ENCODE data around the gene KLHL18. TPM values are rescaled to one million over a fixed set of nuclear protein-coding genes. Genes with fewer than 3 reads are reported as not detected.
A peak's percentile ranks its signal among the peaks of the same experiment; 100 is the strongest.

The KLHL18 gene
- total RNA-seq, 1 experiment from 2014 or later: 28.6 TPM

DNA sequence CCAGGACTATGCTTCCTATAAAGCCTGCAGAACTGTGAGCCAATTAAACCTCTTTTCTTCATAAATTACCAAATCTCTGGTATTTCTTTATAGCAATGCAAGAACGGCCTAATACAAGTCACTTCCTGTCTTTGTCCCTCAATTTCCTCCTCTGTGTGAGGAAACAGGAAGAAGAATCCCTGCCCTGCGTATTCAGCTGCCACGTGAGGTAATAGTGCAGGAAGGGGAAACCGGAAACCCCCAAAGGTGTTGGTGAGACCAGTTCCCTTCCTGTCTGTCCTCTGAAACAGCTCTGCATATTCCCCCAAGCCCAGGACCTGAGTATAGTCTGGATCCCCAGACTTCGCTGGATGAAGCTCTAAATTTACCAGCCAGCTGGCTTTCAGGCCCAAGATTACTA lies 80.0 kb downstream of the KLHL18 start:
- ChIA-PET CTCF (no interaction called here), POLR2A (ENCODE audit: unreplicated experiment) (no interaction called here)
- H3K27me3 ChIP-seq (ENCODE audit: low read length): no peaks in the 10 kb centered on the region
- H3K9ac ChIP-seq (ENCODE audit: low read length): no peak overlapping the region
- no peak for TF ChIP-seq EZH2 (IDR thresholded peaks at IDR 0.05; ENCODE audit: low read length, unreplicated experiment)
- no peak for TF ChIP-seq CTCF (conservative IDR thresholded peaks at IDR 0.05; ENCODE audit: low read depth, low read length)
- TF ChIP-seq EZH2phosphoT487 (IDR thresholded peaks at IDR 0.05; ENCODE audit: borderline replicate concordance, low read length): no peak
- H3K4me1 ChIP-seq (ENCODE audit: insufficient read depth, low read length): peaks cover 11% of the 10 kb centered on the region; the same call in 1 of the 2 replicates
- no peak overlapping the region for H3K4me2 ChIP-seq (ENCODE audit: low read length)
- H3F3A ChIP-seq (ENCODE audit: low read length, unreplicated experiment): peaks cover 7% of the 10 kb centered on the region
- no peak overlapping the region for H3K4me3 ChIP-seq (ENCODE audit: low read length)
- peaks cover 5% of the 10 kb centered on the region; the same call in 1 of the 2 replicates for H3K36me3 ChIP-seq (ENCODE audit: low read depth, low read length)
- no peak for DNase-seq
- ATAC-seq: no peak
- H3K79me2 ChIP-seq (ENCODE audit: low read length): no peaks in the 10 kb centered on the region
- H2AFZ ChIP-seq (ENCODE audit: low read length): no peak overlapping the region
- BruUV-seq (replicated peaks): no TSS peak
- intact Hi-C loops (cut with micrococcal nuclease): no loop called here
- H3K27ac ChIP-seq (ENCODE audit: low read length): no peak overlapping the region
- no peaks in the 10 kb centered on the region for H4K20me1 ChIP-seq (ENCODE audit: low read length)
- H3K9me3 ChIP-seq (ENCODE audit: low read length): peaks cover 22% of the 10 kb centered on the region
- H3K9me2 ChIP-seq (replicated peaks; ENCODE audit: low read length): no peaks in the 10 kb centered on the region

GRCh38 chr3:47365213-47366153 lies 82.7 kb downstream of the KLHL18 start:
- Histone ChIP-seq H3K4me3 (ENCODE audit: low read length) (no peak overlapping the region), H3K9me3 (ENCODE audit: low read length) (no peaks in the 10 kb centered on the region), H3K9me2 (replicated peaks; ENCODE audit: low read length) (no peaks in the 10 kb centered on the region), H3K4me1 (ENCODE audit: insufficient read depth, low read length) (peaks cover 11% of the 10 kb centered on the region; the same call in 1 of the 2 replicates), H3K36me3 (ENCODE audit: low read depth, low read length) (no peaks in the 10 kb centered on the region), H3K4me2 (ENCODE audit: low read length) (peak overlapping the region; percentile 25), H3K9ac (ENCODE audit: low read length) (no peak overlapping the region), H3K79me2 (ENCODE audit: low read length) (no peaks in the 10 kb centered on the region), H4K20me1 (ENCODE audit: low read length) (no peaks in the 10 kb centered on the region), H3F3A (ENCODE audit: low read length, unreplicated experiment) (no peaks in the 10 kb centered on the region), H3K27me3 (ENCODE audit: low read length) (no peaks in the 10 kb centered on the region), H3K27ac (ENCODE audit: low read length) (no peak overlapping the region), H2AFZ (ENCODE audit: low read length) (no peak overlapping the region)
- DNase-seq (peak; percentile 86), ATAC-seq (peak; percentile 79)
- no TSS peak for BruUV-seq (replicated peaks)
- CTCF ChIA-PET: no interaction called here
- intact Hi-C loops (cut with micrococcal nuclease): loop anchor here (2.0 kb wide), 1 partner anchor 31 kb away; no protein-coding TSS in a partner anchor
- POLR2A ChIA-PET (ENCODE audit: unreplicated experiment): interaction anchor here (0.6 kb wide), 1 partner anchor 15 kb away, joined by 5 read pairs; the partner anchor contains the start of gene PTPN23
- no peak for TF ChIP-seq EZH2 (IDR thresholded peaks at IDR 0.05; ENCODE audit: low read length, unreplicated experiment)
- TF ChIP-seq CTCF (conservative IDR thresholded peaks at IDR 0.05; ENCODE audit: low read depth, low read length): no peak

GRCh38 chr3:47366833-47367232 lies 84.1 kb downstream of the KLHL18 start:
- no peaks in the 10 kb centered on the region for H3K36me3 ChIP-seq (ENCODE audit: low read depth, low read length)
- no peak for ATAC-seq

More at GRCh38 chr3:47366833-47367232, 84.1 kb downstream of the KLHL18 start:
- no peak for TF ChIP-seq EZH2 (IDR thresholded peaks at IDR 0.05; ENCODE audit: low read length, unreplicated experiment)
- TF ChIP-seq EZH2phosphoT487 (IDR thresholded peaks at IDR 0.05; ENCODE audit: borderline replicate concordance, low read length): no peak
- no peak for TF ChIP-seq CTCF (conservative IDR thresholded peaks at IDR 0.05; ENCODE audit: low read depth, low read length)
- intact Hi-C loops (cut with micrococcal nuclease): no loop called here
- no peaks in the 10 kb centered on the region for H3K9me3 ChIP-seq (ENCODE audit: low read length)
- H3K9me2 ChIP-seq (replicated peaks; ENCODE audit: low read length): no peaks in the 10 kb centered on the region
- no peak overlapping the region for H2AFZ ChIP-seq (ENCODE audit: low read length)
- POLR2A ChIA-PET (ENCODE audit: unreplicated experiment): no interaction called here
- CTCF ChIA-PET: no interaction called here
- no peaks in the 10 kb centered on the region for H3F3A ChIP-seq (ENCODE audit: low read length, unreplicated experiment)
- no peak overlapping the region for H3K27ac ChIP-seq (ENCODE audit: low read length)
- H3K4me3 ChIP-seq (ENCODE audit: low read length): no peak overlapping the region
- no peak overlapping the region for H3K9ac ChIP-seq (ENCODE audit: low read length)
- no peak overlapping the region for H3K4me2 ChIP-seq (ENCODE audit: low read length)
- no peaks in the 10 kb centered on the region for H4K20me1 ChIP-seq (ENCODE audit: low read length)
- H3K79me2 ChIP-seq (ENCODE audit: low read length): no peaks in the 10 kb centered on the region
- BruUV-seq (replicated peaks): no TSS peak
- H3K4me1 ChIP-seq (ENCODE audit: insufficient read depth, low read length): peaks cover 11% of the 10 kb centered on the region; the same call in 1 of the 2 replicates
- no peak for DNase-seq
- no peaks in the 10 kb centered on the region for H3K27me3 ChIP-seq (ENCODE audit: low read length)

Data from PC-3 (cell line).